WERI-Rb-1 (cell line): ENCODE measurements around the gene AMBP.

Experiments
- DNase-seq: peaks from one replicate; pipeline ENCODE4 v3.0.0-alpha.2; 2020
- H3K27ac ChIP-seq: fragments of 250-450 bp; sonication (Bioruptor Pico); 2 replicates; pipeline ENCODE4 v1.5.1; 2020; ENCODE audit warnings: mild to moderate bottlenecking, moderate library complexity
- H3K27me3 ChIP-seq: fragments of 250-450 bp; sonication (Bioruptor Pico); 2 replicates; pipeline ENCODE4 v1.5.1; 2021; ENCODE audit warnings: mild to moderate bottlenecking, low read depth, moderate library complexity; ENCODE audit not compliant: insufficient read depth, severe bottlenecking
- H3K36me3 ChIP-seq: fragments of 250-450 bp; sonication (Bioruptor Pico); 2 replicates; pipeline ENCODE4 v1.5.1; 2020; ENCODE audit warnings: mild to moderate bottlenecking, moderate library complexity
- H3K4me3 ChIP-seq: 2 replicates; pipeline ENCODE4 v1.5.1; 2011; ENCODE audit warnings: low read depth, mild to moderate bottlenecking, control low read depth, low read length
- H3K9me3 ChIP-seq: fragments of 250-450 bp; sonication (Bioruptor Pico); 2 replicates; pipeline ENCODE4 v1.5.1; 2021; ENCODE audit warnings: mild to moderate bottlenecking, moderate library complexity; ENCODE audit not compliant: severe bottlenecking
- TF ChIP-seq, protein P1 (sequence below): IDR thresholded peaks from 2 replicates; pipeline ENCODE4 v1.5.1; 2011; ENCODE audit warnings: low read depth, mild to moderate bottlenecking, control low read depth, inconsistent platforms, low read length

AMBP gene

DNA sequence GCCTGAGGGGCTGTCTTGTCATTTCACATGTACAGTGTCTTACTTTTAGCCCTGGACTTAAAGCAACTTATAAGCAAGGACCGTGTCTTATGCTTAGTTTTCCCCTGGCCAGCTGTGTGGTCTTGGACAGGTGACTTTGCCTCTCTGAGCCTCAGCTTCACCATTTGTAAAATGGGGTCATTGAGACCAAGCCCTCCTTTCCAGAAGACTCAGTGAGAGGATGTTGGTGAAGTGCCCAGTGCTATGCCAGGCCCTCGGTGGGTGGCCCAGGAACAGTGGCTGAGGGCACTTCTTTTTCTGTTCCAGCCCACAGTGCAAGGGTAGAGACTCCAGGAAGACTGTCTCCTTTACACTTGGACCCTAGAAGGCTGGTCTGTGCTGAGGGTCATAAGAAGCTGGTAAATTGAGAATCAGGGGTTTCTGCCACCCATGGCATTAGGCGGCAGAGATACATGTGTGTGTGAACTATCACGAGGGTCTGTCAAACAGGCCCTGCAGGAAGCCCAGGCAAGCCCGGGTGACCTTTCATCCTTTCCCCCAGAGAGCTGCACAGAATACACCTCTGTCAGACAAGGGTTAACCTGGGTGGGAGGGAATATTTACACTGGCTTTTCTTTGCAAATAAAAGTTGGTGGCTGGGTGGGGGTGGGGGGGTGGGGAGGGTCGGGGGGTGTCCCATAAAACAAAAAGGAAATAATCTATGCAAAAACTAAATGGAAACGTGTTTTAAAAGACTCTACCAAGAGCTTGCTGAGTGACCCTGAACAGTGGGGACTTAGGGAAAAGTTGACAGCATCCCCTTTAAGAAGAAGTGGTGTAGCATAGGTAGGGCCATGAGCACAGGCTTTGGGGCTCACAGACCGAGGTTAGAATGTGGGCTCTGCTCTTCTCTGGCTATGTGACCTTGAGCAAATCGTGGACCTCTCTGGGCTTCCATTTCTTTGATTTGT lies 41.4 kb upstream of the AMBP start:
- H3K4me3 ChIP-seq = no peak overlapping the region
- H3K27me3 ChIP-seq = no peaks in the 10 kb centered on the region
- H3K27ac ChIP-seq = no peak overlapping the region
- TF ChIP-seq, protein P1, sequence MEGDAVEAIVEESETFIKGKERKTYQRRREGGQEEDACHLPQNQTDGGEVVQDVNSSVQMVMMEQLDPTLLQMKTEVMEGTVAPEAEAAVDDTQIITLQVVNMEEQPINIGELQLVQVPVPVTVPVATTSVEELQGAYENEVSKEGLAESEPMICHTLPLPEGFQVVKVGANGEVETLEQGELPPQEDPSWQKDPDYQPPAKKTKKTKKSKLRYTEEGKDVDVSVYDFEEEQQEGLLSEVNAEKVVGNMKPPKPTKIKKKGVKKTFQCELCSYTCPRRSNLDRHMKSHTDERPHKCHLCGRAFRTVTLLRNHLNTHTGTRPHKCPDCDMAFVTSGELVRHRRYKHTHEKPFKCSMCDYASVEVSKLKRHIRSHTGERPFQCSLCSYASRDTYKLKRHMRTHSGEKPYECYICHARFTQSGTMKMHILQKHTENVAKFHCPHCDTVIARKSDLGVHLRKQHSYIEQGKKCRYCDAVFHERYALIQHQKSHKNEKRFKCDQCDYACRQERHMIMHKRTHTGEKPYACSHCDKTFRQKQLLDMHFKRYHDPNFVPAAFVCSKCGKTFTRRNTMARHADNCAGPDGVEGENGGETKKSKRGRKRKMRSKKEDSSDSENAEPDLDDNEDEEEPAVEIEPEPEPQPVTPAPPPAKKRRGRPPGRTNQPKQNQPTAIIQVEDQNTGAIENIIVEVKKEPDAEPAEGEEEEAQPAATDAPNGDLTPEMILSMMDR = no peak
- no peaks in the 10 kb centered on the region for H3K36me3 ChIP-seq
- no peak for DNase-seq
- peaks cover 2% of the 10 kb centered on the region for H3K9me3 ChIP-seq

DNA sequence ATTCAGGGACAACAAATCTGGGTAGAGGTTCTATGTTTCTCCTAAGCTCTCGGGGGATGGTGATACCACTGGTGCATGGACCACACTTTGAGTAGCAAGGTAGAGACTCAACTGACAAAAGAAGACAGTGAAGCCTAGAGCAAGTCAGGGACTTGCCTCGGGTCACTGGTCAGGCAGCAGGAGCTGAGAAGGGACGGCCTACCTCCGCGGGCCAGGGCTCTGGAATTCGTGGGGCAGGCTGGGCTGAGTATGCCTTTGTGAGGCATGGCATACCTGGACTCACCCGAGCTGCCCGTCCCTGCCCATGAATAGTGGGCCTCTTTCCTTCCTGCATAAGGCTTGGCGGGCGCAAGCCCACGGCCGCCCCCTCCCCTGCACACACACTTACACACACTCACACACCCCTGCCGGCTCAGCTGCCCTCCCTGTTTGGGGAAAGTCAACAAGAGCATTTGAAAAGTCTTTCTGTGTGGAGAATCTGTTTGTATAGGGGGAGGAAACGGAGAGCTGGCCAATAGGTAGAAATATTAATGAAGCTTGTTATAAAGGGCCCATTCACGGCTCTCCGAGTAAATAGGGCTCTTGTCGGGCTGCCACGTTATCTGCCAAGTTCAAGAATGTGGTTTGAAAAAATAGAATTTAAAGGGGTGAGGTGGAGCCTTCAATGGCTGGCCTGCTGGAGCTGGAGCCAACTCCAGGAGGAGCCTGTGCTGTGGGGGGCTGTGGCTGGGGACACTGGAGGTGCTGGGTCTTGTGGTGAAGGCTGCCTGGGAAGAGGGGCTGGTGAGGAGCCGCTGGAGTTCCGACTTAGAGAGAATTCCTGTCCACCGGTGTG lies 40.1 kb upstream of the AMBP start:
- H3K27me3 ChIP-seq = no peaks in the 10 kb centered on the region
- TF ChIP-seq, protein P1 = no peak
- DNase-seq = no peak
- peaks cover 2% of the 10 kb centered on the region for H3K9me3 ChIP-seq
- H3K4me3 ChIP-seq = no peak overlapping the region
- H3K27ac ChIP-seq = no peak overlapping the region
- no peaks in the 10 kb centered on the region for H3K36me3 ChIP-seq

DNA sequence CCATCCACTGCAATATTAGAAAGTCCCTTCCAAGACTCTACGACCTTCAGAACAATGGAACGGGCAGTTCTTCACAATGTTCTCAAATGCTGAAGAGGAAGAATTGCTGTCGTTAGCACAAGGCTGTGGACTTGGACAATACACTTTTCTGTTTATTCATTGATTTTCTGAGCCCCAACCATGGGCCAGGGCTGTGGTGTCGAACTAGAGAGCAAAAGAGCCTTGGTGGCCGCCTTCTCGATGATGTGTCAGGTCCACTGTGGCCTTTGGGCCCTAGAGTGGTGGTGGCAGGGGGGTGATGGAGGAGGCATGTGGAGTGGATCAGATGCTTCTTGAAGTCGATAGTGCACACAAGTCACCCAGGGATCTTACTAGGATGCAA lies 39.5 kb upstream of the AMBP start:
- Histone ChIP-seq H3K27ac (no peak overlapping the region), H3K4me3 (no peak overlapping the region), H3K27me3 (no peaks in the 10 kb centered on the region), H3K9me3 (peaks cover 2% of the 10 kb centered on the region), H3K36me3 (no peaks in the 10 kb centered on the region)
- TF ChIP-seq, protein P1 = no peak
- no peak for DNase-seq

DNA sequence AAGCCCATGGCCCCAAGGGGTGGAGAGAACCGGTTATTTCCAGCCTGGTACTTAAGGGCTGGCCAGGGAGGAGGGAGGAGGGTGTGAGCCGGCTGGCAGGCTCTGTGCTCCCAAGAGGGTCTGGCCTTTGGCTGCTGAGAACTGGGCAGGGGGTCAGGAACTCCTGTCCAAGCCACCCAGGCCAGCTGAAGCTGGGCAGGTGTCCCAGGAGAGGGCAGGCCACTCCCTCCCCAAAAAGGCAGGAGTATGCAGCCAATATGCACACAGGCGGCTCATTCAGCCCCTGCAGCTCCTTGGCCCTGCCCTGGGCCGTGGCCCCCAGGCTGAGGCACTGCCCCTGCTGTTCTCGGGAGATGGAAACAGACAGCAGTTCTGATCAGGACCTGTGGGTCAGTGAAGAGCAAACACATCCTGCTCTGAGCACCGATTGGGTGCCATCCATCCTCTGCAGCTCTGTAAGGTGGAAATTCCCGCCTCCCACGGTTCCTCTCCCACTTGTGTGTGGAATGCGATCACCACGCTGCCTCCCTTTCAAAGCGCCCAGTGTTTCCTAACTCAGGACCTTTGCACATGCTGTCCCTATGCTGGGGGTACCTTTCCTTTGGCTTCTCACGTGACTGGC lies 38.1 kb upstream of the AMBP start:
- Histone ChIP-seq H3K27ac (peak overlapping the region; percentile 43), H3K9me3 (peaks cover 2% of the 10 kb centered on the region), H3K36me3 (no peaks in the 10 kb centered on the region), H3K4me3 (no peak overlapping the region), H3K27me3 (no peaks in the 10 kb centered on the region)
- no peak for DNase-seq
- TF ChIP-seq, protein P1 = no peak

DNA sequence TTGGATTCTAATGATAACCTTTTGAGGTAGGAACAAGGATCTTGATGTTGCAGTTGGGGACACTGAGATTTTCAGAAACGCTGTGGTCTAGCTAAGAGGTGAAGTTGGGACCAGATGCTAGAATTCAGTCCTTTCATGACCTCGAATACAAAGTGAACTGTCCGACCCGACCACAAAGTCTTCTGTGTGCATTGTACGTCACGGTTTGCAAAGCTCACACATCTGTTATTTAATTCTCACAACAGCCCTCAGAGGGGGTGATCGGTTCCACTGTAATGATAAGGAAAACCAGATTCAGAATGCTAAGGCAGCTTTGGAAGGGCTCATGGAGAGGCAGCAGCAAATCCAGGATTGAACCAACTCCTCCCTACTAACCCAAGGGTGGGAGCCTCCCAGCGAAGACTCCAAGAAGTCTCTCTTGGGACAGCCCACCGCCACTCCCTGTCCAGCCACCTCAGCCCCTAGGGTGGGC lies 37.6 kb upstream of the AMBP start:
- Histone ChIP-seq H3K27me3 (no peaks in the 10 kb centered on the region), H3K27ac (peak overlapping the region; percentile 43), H3K9me3 (peaks cover 2% of the 10 kb centered on the region), H3K36me3 (no peaks in the 10 kb centered on the region), H3K4me3 (no peak overlapping the region)
- TF ChIP-seq, protein P1 = no peak
- DNase-seq = no peak
